H4 (cell line): Measurements from ENCODE around the gene MCUR1. TPM values are rescaled to one million over a fixed set of nuclear protein-coding genes. Genes with fewer than 3 reads are reported as not detected.
"Not testable (repeated sequence)": the region's sequence is repeated elsewhere in the genome, so short reads cannot be mapped to it uniquely, and the experiment has no call there.

Source experiments
- DNase-seq: peaks from one replicate; pipeline ENCODE4 v3.0.0-alpha.2; 2015; ENCODE audit warnings: low spot score
- total RNA-seq: library from RNA; depleted of rRNA; stranded (reverse); fragments of >200 nt; shearing (Covaris generic); gene quantifications from 2 replicates; pipeline ENCODE4 v1.2.3, GENCODE V29; 2014; rRNA removed

The MCUR1 gene
- 19.0 and 25.1 TPM in 2 replicates for total RNA-seq

- peak; percentile 74 for DNase-seq
Observed at GRCh38 chr6:13814176-13814937, at the start of gene MCUR1. TSS of gene MCUR1 (minus strand) at chr6:13814557. CDS start at chr6:13814429, 128 bp downstream.

DNA sequence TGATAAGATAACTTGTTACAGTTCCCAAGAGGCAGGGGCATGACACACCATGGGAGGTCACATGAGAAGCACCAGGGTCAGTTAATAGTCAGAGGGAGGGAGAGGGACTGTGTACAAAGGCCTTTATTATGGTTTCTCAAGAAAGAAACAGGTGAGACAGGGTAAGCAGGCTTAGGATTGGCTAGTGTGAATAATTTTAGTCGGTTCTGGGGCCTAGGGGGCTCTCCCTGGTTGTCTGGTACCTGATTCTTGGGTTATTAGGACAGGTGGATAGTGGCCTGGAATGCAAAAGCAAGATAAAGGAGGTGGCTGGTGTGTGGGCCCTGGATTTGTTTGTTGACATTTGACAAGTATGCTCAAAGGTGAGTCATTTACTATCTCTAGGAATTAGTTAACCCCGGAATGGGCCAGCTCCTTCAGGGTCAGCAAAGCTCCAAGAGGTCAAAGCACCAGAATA is 49.4 kb upstream of the MCUR1 start:
- DNase-seq = no peak

- DNase-seq = not testable (repeated sequence)
Observed at GRCh38 chr6:13860556-13861185, 46.3 kb upstream of the MCUR1 start.

GRCh38 chr6:13859871-13860555 is 45.7 kb upstream of the MCUR1 start:
- no peak for DNase-seq

DNA sequence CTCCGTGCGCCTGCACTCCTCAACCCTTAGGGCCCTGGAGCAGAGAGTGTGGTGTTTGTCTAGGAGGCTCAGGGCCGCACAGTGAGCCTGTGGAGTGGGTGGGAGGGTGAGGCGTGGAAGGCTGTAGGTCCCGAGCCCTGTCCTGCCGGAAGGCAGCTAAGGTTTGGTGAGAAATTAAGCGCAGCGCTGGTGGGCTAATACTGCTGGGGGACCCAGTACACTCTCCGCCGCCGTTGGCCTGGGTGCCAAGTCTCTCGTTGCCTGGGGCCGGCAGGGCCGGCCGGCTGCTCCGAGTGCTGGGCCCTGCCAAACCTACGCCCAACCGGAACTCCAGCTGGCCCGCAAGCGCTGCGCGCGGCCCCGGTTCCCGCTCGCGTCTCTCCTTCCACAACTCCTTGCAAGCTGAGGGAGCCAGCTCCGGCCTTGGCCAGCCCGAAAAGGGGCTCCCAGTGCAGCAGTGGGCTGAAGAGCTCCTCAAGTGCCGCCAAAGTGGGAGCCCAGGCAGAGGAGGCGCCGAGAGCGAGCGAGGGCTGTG is 40.4 kb upstream of the MCUR1 start:
- DNase-seq = no peak

GRCh38 chr6:13853871-13854270 is 39.5 kb upstream of the MCUR1 start:
- DNase-seq = no peak

DNA sequence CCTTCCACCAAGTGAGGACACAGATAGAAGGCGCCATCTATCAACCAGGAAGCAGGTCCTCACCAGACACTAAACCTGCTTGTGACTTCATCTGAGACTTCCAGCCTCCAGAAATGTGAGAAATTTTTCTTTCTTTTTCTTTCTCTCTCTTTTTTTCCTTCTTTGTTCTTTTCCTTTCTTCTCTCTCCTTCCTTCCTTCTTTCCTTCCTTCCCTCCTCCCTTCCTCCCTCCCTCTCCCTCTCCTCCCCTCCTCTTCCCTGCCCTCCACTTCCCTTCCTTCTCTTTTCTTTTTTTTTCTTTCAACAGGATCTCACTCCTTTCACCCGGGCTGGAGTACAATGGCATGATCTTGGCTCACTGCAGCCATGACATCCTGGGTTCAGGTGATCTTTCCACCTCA is 37.4 kb upstream of the MCUR1 start:
- no peak for DNase-seq

DNA sequence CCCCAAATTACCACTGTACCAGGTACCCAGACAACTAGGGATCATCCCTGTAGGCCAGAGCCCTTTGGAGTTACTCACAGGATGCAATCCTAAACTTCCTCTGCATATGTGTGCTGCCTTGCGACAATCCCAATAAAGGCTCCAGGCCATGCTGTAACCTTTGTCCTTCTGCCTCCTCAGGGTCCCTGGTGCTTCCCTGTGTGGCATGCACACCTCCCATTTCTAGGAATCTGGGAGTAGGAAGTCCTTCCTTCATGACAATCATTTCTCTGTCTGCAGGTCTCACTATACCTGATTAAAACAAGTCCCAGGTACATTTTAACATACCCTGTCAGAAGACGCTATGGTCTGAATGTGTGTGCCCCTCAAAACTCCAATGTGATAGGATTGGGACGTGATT is 37.0 kb upstream of the MCUR1 start:
- no peak for DNase-seq

GRCh38 chr6:13850690-13851089 is 36.3 kb upstream of the MCUR1 start:
- DNase-seq = not testable (repeated sequence)

GRCh38 chr6:13848522-13849150 is 34.3 kb upstream of the MCUR1 start:
- DNase-seq = no peak

DNA sequence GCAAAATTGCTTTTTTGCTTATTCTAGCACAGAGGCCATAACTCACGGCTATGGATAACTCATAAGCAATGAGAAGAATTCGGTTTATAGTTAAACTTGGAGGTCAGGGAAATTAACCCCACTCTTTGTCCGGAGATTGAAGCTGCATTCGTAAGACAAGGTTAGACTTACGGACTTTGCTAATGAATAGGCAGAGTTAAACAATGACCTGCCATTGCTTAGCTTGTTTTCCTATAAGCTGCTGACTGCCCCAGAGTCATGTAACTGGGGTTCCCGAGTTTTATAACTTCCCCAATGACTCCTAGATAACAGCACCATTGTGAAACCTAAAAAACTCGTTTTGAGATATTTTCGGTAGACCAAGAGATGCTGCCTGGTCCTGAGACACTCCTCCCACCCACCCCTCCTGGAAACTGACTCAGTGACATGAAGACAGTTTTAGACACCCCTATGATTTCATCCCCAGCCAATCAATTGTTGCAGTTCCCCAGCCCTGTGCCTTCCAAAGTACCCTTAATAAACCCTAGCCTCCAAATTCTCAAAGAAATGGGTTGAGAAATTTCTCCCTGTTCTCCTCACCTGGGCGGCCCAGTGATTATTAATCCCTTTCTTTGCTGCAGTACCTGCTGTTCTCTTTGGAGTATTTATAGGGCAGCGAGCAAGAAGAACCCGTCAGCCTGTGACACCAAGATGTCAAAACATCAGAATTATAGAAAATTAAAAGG is 33.1 kb upstream of the MCUR1 start:
- DNase-seq = no peak

DNA sequence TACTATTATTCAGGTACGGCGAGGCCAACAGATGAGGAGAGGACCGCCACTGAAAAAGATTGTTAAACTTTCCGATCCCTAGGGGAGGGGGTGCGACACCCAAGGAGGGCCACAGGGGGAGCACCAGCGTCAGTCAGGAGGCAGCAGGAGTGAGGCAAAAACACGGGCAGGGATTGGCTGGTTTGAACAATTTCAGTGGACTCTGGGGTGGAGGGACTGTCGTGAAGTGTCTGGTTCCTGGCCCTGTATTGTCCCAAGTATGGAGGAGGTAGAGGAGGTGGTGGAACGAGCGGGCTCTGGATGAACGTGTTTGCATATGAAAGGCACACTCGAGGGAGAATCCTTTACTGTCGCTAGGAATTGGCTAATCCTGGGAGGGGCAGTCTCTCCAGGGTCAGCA is 32.5 kb upstream of the MCUR1 start:
- no peak for DNase-seq

- no peak for DNase-seq
Observed at GRCh38 chr6:13841936-13842335, 27.6 kb upstream of the MCUR1 start.

DNA sequence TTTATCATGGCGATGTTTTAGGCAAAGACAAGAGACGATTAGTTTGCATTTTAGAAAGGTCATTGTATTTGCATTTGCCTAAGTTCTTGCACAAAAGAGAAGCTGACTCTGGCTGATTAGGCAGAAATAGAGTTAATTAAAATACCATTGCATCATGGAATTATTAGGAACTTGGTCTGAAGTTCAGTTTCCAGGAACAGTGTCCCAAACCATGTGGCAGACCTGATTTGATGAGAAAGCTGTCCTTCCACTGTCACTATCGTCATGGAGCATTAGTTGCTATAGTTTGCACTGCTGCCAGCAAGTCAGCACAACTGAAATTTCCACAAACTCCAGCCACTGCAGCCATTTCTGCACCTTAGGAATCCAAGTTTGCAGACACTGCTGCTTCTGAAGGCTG is 24.3 kb upstream of the MCUR1 start:
- no peak for DNase-seq

GRCh38 chr6:13836170-13836569 is 21.8 kb upstream of the MCUR1 start:
- DNase-seq = no peak

GRCh38 chr6:13834790-13835189 is 20.4 kb upstream of the MCUR1 start:
- no peak for DNase-seq

- DNase-seq = not testable (repeated sequence)
Observed at GRCh38 chr6:13834018-13834417, 19.7 kb upstream of the MCUR1 start.

DNA sequence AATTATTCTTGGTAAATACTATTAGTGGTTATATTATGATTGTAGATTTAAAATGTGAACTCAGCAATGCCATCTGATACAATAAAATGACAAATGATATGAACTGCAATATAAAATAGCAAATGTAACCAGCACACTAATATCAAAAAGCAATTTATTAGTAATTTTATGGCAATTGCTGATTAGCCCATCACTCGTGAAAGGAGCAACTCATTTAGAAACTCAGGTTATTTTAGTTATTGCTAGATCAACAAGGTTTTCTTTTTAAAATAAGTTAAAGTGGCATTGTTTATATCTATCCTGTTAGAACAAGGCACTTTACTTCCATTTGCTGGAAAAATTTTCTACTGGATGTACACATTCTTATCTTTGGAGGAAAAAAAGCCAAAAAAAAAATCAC is 18.4 kb upstream of the MCUR1 start:
- DNase-seq = no peak

DNA sequence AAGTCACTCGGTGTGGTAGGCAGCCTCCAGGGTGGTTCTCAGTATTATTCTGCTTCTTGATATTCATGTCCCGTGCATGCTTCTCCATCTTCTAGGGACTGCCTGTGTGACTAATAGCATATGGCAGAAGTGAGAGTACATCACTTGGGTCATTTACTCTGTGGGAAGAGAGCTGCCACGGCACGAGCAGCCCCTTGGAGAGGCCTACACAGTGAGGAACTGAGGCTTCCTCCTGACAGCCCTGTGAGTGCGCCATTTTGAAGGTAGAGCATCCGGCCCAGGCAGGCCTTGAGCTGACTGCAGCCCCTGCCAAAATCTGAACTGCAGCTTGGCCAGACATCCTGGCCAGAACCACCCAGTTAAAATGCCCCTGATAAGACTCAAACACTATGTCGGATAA is 17.3 kb upstream of the MCUR1 start:
- DNase-seq = no peak

DNA sequence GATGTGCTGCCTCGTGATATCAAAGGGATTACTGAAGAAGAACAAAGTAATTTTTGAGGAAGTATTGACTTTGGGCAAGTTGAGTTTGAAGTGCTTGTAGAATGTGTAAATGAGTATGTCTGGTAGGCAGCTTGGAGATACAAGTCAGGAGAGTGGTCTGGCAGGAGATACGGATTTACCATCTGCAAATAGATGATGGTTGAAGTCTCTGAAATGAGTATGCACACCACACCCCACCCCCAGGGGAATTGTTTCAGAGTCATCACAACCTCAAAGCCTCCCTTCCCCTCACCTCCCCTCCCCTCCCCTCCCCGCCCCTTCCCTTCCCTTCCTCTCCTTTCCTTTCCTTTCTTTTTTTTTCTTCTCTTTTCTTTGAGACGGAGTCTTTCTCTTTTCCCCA is 16.4 kb upstream of the MCUR1 start:
- DNase-seq = no peak

DNA sequence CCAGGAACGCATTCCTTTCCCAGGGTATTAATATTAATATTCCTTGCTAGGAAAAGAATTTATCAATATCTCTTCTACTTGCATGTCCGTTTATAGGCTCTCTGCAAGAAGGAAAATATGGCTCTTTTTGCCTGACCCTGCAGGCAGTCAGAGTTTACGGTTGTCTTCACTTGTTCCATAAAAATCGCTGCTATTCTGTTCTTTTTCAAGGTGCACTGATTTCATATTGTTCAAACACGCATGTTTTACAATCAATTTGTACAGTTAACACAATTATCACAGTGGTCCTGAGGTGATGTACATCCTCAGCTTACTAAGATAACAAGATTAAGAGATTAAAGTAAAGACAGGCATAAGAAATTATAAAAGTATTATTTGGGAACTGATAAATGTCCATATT is 15.1 kb upstream of the MCUR1 start:
- not testable (repeated sequence) for DNase-seq
